AG09319 (cell line): ENCODE measurements around the gene TRAPPC10.
"Not testable (repeated sequence)": the region's sequence is repeated elsewhere in the genome, so short reads cannot be mapped to it uniquely, and the experiment has no call there.

Source experiments
- DNase-seq: peaks from one replicate; pipeline ENCODE4 v3.0.0-alpha.2; 2010; ENCODE audit warnings: low read depth; ENCODE audit errors: extremely low read depth

The TRAPPC10 gene

DNA sequence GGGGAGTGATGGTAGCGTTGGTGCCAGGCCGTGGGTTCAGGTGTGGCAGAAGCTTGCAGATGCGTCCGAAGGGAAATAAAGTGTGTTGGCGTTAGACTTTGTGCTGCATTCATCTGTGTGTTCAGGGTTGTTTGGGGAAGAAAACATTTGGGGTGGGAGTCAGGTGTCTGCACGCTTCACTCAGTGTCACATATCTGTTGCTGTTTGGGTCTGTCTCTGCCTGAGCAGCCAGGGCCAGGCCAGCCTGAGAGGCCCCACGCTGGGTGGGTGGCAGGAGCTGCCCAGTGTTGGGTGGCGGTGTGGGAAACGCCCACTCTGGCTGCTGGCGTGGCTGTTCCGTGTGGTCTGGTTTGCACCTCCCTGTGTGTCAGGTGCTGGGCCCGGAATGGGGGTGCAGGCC is 133.5 kb downstream of the TRAPPC10 start:
- not testable (repeated sequence) for DNase-seq

- DNase-seq: not testable (repeated sequence)
Measured at GRCh38 chr21:44147108-44147507, 135.0 kb downstream of the TRAPPC10 start.

DNA sequence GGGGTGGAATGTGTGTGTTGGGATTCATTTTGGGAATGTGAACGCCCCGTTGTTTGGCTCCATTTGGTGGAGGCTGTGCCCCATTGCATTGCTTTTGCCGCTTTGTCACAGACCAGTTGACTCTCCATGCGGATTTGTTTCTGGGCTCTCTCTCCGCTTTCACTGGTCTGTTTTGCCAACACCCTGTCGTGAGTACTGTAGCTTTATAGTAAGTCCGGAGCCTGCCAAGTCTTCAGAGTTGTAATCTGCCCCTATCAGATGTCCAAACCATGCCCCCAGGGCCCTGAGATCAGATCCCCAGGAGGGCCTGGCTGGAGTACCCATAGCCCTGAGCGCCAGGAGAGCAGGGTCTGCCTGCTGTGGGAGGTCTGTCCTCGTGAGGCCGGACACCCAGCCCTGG is 138.1 kb downstream of the TRAPPC10 start:
- not testable (repeated sequence) for DNase-seq

GRCh38 chr21:44153214-44153888 is 141.2 kb downstream of the TRAPPC10 start:
- not testable (repeated sequence) for DNase-seq

GRCh38 chr21:44153889-44154228 is 141.8 kb downstream of the TRAPPC10 start:
- DNase-seq: not testable (repeated sequence)

GRCh38 chr21:44154816-44155230 is 142.7 kb downstream of the TRAPPC10 start:
- not testable (repeated sequence) for DNase-seq

GRCh38 chr21:44155231-44155993 is 143.3 kb downstream of the TRAPPC10 start:
- not testable (repeated sequence) for DNase-seq

- DNase-seq: not testable (repeated sequence)
Measured at GRCh38 chr21:44155994-44156380, 143.9 kb downstream of the TRAPPC10 start.
